ENCODE data around the gene ZNF579. TPM values are rescaled to one million over a fixed set of nuclear protein-coding genes. Genes with fewer than 3 reads are reported as not detected.
"Not testable (repeated sequence)": the region's sequence is repeated elsewhere in the genome, so short reads cannot be mapped to it uniquely, and the experiment has no call there.

ZNF579 gene
- total RNA-seq, 1 donor from 2014 or later = 14.3 TPM

DNA sequence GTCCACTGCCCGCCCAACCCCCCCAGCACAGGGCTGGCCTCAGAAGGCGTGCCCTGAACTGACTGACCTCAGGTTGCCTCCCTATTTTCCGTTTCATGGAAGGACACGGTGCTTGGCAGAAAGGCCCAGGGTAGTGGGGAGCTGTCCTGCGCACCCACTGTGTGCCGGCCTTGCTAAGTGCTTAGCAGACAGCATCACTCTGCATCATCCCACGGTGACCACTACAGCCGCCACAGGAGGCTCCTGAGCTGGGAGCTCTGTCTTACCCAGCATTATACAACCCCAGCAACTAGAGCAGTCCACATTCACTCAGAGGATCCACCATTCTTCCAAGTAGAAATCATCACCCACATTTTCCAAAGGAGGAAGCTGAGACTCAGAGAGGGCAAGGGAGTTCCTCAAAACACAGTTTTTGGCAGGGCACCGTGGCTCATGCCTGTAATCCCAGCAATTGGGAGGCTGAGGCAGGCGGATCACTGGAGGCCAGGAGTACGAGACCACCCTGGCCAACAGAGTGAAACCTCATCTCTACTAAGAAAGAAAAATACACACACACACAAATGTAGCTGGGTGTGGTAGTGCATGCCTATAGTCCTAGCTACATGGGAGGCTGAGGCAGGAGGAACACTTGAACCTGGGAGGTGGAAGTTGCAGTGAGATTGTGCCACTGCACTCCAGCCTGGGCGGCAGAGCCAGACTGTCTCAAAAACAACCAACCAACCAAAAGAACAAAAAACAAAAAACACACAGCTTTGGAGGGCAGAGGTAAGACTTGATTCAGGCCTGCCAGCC, 45.3 kb downstream of the ZNF579 start:
- ATAC-seq = no peak
- intact Hi-C loops (cut with DNase I) = loop anchor here (5.0 kb wide), 1 partner anchor 1498 kb away; no protein-coding TSS in a partner anchor
- DNase-seq (ENCODE audit: low spot score) = no peak

DNA sequence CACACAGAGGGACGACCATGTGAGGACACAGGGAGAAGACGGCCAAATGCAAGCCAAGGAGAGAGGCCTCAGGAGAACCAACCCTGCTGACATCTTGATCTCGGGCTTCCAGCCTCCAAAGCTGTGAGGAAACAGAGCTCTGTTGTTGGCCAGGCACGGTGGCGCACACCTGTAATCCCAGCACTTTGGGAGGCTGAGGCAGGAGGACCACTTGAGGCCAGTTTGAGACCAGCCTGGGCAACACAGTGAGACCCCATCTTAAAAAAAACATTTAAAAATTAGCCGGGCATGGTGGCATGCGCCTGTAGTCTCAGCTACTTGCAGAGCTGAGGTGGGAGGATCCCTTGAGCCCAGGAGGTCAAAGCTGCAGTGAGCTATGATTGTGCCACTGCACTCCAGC, 46.4 kb downstream of the ZNF579 start:
- intact Hi-C loops (cut with DNase I); DNase-seq (ENCODE audit: low spot score); ATAC-seq: not testable (repeated sequence)

DNA sequence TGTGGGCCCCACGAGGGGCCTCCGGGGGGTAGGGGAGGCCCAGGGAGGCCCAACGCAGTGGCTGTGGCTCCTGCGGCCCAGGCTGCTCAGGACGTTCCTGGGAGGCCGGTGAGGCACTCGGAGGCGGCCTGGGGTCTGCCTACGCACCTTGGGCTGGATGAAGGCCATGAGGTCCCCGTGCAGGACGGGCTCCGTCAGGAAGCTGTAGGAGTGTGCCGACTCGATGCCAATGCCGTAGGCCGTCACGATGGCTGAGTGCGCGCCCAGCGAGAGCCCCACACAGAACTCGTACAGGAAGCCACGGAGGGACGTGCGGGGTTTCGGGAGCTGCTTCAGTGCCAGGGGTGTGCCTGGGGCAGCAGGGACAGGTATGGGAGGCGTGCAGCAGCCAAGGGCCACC, 49.7 kb downstream of the ZNF579 start:
- no peak for DNase-seq (ENCODE audit: low spot score)
- ATAC-seq = no peak
- intact Hi-C loops (cut with DNase I) = no loop called here

DNA sequence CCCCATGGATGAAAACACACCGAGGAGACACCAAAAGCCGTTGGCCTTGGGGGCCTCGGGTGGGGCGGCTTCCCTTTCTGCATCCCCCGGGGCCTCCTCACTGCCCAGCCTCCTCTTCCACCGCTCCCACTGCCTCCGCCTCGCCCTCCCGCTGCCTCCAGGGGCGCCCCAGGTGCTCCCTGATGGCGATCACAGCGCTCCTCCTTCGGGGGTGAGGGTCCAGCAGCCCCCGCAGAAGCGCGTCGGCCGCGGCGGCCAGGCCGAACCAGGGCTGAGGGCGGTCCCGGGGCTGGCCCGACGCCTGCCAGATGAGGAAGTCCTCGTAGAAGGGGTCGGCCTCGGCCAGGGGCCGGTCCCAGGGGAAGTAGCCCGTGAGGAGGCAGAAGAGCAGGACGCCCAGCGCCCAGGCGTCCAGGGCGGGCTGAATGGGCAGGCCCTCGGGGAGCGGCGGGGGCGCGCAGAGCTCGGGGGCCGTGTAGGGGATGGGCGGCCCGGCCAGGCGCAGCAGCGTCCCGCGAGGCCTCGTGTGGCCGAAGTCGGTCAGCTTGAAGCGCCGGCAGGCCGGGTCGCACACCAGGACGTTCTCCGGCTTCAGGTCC, 50.9 kb downstream of the ZNF579 start:
- ATAC-seq = no peak
- intact Hi-C loops (cut with DNase I) = no loop called here
- no peak for DNase-seq (ENCODE audit: low spot score)

DNA sequence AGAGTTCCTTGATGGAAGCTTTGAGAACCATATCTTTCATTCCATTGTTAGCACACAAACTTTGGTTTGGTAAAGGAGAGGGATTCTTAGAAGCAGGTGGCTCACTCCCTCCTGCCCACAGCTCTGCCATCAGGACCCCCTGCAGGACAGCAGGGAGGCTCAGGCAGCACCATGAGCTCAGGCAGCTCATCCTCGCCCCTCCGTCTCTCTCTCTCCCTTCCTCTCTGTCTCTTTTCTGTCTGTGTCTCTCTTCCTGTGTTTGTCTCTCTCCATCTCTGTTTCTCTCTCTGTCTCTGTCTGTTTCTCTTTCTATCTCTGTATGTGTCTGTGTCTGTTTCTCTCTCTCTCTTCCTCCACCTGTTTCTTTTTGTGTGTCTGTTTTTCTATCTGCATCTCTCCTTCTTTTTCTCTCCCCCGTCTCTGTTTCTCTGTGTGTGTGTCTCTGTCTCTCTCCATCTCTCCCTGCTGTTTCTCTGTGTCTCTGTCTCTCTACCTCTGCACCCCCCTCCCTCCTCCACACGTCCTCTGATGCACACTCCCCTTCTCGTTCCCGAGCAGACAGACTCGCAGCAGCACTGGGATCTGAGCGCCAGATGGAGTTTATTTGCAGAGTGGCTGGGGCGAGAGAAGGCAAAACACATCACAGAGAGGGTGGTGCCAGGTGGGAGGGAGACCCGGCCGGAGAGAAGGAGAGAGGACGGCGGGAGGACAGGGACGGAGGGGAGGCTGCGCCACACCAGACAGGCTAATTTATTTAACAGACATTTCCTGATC, 52.4 kb downstream of the ZNF579 start:
- intact Hi-C loops (cut with DNase I) = no loop called here
- no peak for DNase-seq (ENCODE audit: low spot score)
- no peak for ATAC-seq

DNA sequence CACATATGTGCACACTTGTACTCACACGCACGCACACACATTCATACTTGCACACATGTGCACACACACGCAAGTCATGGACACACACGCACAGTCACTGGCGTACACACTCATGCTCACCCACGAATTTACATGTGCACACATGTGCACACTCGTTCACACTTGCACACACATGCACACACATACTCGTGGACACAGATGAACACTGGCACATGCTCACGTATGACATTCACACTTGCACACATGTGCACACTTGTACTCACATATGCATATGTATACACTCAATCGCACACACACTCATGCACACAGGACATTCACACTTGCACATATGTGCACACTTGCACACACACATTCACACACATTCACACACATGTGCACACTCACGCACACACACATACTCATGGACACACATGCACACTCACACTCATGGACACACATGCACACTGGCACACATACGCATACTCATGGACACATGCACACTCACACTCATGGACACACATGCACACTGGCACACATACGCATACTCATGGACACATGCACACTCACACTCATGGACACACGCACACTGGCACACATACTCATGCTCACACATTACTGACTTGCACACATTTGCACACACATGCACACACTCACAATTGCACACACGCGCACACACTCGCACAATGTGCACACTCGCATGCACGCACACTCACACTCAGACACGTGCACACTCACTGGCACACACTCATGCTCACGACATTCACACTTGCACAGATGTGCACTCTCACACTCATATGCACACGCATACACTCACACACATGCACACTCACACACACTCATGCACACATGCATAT, 53.2 kb downstream of the ZNF579 start:
- DNase-seq (ENCODE audit: low spot score) = no peak
- intact Hi-C loops (cut with DNase I) = no loop called here
- no peak for ATAC-seq

Other genes starting within 250 kb of the ZNF579 start
- 18.1 TPM for gene KMT5C, start 241.0 kb downstream of the ZNF579 start, total RNA-seq
- gene COX6B2, start 226.1 kb downstream of the ZNF579 start, total RNA-seq = 0.31 TPM
- gene GARIN5B, start 217.6 kb downstream of the ZNF579 start, total RNA-seq = not detected
- 0.45 TPM for gene IL11, start 210.4 kb downstream of the ZNF579 start, total RNA-seq
- not detected for gene TMEM190, start 204.0 kb downstream of the ZNF579 start, total RNA-seq
- 2.9 TPM for gene TMEM238, start 196.6 kb downstream of the ZNF579 start, total RNA-seq
- 902 TPM for gene RPL28, start 194.9 kb downstream of the ZNF579 start, total RNA-seq
- 17.1 TPM for gene UBE2S, start 173.1 kb downstream of the ZNF579 start, total RNA-seq
- 9.0 TPM for gene SHISA7, start 137.5 kb downstream of the ZNF579 start, total RNA-seq
- gene ISOC2, start 119.2 kb downstream of the ZNF579 start, total RNA-seq = 35.7 TPM
- gene C19orf85, start 116.1 kb downstream of the ZNF579 start, total RNA-seq = not detected
- 9.0 TPM for gene ZNF628, start 104.2 kb downstream of the ZNF579 start, total RNA-seq
- gene NAT14, start 95.7 kb downstream of the ZNF579 start, total RNA-seq = 11.5 TPM
- gene SSC5D, start 92.4 kb downstream of the ZNF579 start, total RNA-seq = 13.5 TPM
- not detected for gene SBK2, start 43.7 kb downstream of the ZNF579 start, total RNA-seq
- 0.53 TPM for gene SBK3, start 35.3 kb downstream of the ZNF579 start, total RNA-seq
- 11.7 TPM for gene FIZ1, start 18.7 kb upstream of the ZNF579 start, total RNA-seq
- 18.9 TPM for gene ZNF524, start 19.4 kb upstream of the ZNF579 start, total RNA-seq
- 15.9 TPM for gene ZNF865, start 24.8 kb upstream of the ZNF579 start, total RNA-seq
- 4.0 TPM for gene ZNF784, start 43.7 kb upstream of the ZNF579 start, total RNA-seq
- 42.2 TPM for gene ZNF580, start 60.2 kb upstream of the ZNF579 start, total RNA-seq
- 17.2 TPM for gene ZNF581, start 62.8 kb upstream of the ZNF579 start, total RNA-seq
- 14.0 TPM for gene CCDC106, start 67.4 kb upstream of the ZNF579 start, total RNA-seq
- 127 TPM for gene U2AF2, start 74.2 kb upstream of the ZNF579 start, total RNA-seq
- 87.6 TPM for gene EPN1, start 94.4 kb upstream of the ZNF579 start, total RNA-seq
- not detected for gene NLRP9, start 157.6 kb upstream of the ZNF579 start, total RNA-seq
- gene RFPL4A, start 178.2 kb upstream of the ZNF579 start, total RNA-seq = not detected
- gene RFPL4AL1, start 188.3 kb upstream of the ZNF579 start, total RNA-seq = not detected

Data from sciatic nerve (tissue), 2 donors.